Testis (tissue), 3 donors: ENCODE results near the gene PITRM1. TPM values are rescaled to one million over a fixed set of nuclear protein-coding genes. Genes with fewer than 3 reads are reported as not detected.

Experiments
- DNase-seq: peaks from one replicate; pipeline ENCODE4 v3.0.0-alpha.2; 2019
- H3K27ac ChIP-seq, 2 donors: fragments of 200-600 bp; sonication (generic); one replicate each; pipeline ENCODE4 v1.5.1; 2019
- H3K27me3 ChIP-seq: fragments of 200-600 bp; sonication (generic); one replicate; pipeline ENCODE4 v1.5.1; 2019
- H3K36me3 ChIP-seq: fragments of 200-600 bp; sonication (generic); one replicate; pipeline ENCODE4 v1.5.1; 2017; ENCODE audit warnings: low read depth; ENCODE audit errors: missing control alignments
- H3K4me1 ChIP-seq: fragments of 200-600 bp; sonication (generic); one replicate; pipeline ENCODE4 v1.5.1; 2019
- H3K4me3 ChIP-seq, 2 donors: fragments of 200-600 bp; sonication (generic); one replicate each; pipeline ENCODE4 v1.5.1; 2017 to 2019
- H3K9me3 ChIP-seq: fragments of 200-600 bp; sonication (generic); one replicate; pipeline ENCODE4 v1.5.1; 2017
- POLR2A ChIP-seq: fragments of 450-650 bp; IDR thresholded peaks from one replicate; pipeline ENCODE4 v1.6.1; 2017; ENCODE audit warnings: antibody characterized with exemption, mild to moderate bottlenecking, moderate library complexity
- WGBS, 2 donors: methylation state at CpG; one replicate each; pipeline ENCODE4 v1.1.5; 2018; 5-methylcytosine and 5-hydroxymethylcytosine counted together
- intact Hi-C: fragments of 100-400 bp; cut with DNase I; formaldehyde crosslinking; loops from one replicate; pipeline ENCODE4 v1.15.1; 2023; ENCODE audit warnings: low total_unique reads
- polyA plus RNA-seq: library from polyadenylated mRNA; stranded (reverse); fragments of 350-450 nt; fragmentation: Illumina TruSeq; extraction: RNeasy Lipid Tissue Mini Kit (QIAGEN cat#74804); gene quantifications from one replicate; pipeline ENCODE4 v1.2.3, GENCODE V29; 2014; ENCODE audit warnings: low read depth, low replicate concordance; ENCODE audit not compliant: insufficient read depth
- total RNA-seq, 2 donors: library from RNA; depleted of rRNA; stranded (reverse); fragments of >200 nt; gene quantifications; one replicate each; pipeline ENCODE4 v1.2.3, GENCODE V29; 2016
- TF ChIP-seq, protein P1 (sequence below), 3 experiments: fragments of 450-650 bp in 2 of 3; fragments of 200-600 bp in 1 of 3; sonication (generic) in 1 of 3; IDR thresholded peaks; one replicate each; pipeline ENCODE4 v1.5.1; 2016 to 2019; ENCODE audit warnings: antibody characterized with exemption in 3 of 3, mild to moderate bottlenecking in 2 of 3, moderate library complexity in 1 of 3

The PITRM1 gene
- total and polyA plus RNA-seq, 3 donors from 2014 or later = 109 to 162 (median 125) TPM

DNA sequence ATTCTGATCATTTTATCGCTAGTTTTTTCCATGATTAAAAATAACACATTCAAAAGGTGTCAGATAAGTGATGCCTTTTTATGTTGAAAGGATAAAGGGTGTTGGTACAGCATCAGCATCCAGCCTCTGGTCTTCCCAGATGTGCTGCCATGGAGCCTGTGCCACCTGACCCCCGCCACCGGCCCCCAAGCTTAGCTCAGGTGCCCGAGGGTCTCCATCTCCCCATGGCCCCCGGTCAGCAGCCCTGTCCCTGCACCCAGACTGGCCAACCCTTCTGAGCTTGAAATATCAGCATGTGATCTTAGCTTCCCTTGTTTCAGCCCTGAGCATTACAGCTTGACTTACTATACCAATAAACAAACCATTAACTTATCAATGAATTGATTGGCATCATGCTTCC is 80.7 kb downstream of the PITRM1 start:
- H3K27ac ChIP-seq = no peak overlapping the region
- 92 to 94% methylated on average over 5 of the region's 5 CpGs for WGBS, 2 donors
- no peaks in the 10 kb centered on the region for H3K36me3 ChIP-seq
- intact Hi-C loops = no loop called here
- H3K27me3 ChIP-seq = no peaks in the 10 kb centered on the region
- H3K9me3 ChIP-seq = no peaks in the 10 kb centered on the region
- H3K4me3 ChIP-seq = no peak overlapping the region
- DNase-seq = no peak
- H3K4me1 ChIP-seq = peaks cover 4% of the 10 kb centered on the region
- TF ChIP-seq, protein P1, sequence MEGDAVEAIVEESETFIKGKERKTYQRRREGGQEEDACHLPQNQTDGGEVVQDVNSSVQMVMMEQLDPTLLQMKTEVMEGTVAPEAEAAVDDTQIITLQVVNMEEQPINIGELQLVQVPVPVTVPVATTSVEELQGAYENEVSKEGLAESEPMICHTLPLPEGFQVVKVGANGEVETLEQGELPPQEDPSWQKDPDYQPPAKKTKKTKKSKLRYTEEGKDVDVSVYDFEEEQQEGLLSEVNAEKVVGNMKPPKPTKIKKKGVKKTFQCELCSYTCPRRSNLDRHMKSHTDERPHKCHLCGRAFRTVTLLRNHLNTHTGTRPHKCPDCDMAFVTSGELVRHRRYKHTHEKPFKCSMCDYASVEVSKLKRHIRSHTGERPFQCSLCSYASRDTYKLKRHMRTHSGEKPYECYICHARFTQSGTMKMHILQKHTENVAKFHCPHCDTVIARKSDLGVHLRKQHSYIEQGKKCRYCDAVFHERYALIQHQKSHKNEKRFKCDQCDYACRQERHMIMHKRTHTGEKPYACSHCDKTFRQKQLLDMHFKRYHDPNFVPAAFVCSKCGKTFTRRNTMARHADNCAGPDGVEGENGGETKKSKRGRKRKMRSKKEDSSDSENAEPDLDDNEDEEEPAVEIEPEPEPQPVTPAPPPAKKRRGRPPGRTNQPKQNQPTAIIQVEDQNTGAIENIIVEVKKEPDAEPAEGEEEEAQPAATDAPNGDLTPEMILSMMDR (IDR thresholded peaks at IDR 0.05) = no peak
- no peak for TF ChIP-seq POLR2A

GRCh38 chr10:3090914-3091787 is 81.4 kb downstream of the PITRM1 start:
- no peak overlapping the region for H3K4me3 ChIP-seq
- peaks cover 4% of the 10 kb centered on the region for H3K4me1 ChIP-seq
- TF ChIP-seq, protein P1 (IDR thresholded peaks at IDR 0.05) = no peak
- no peak for TF ChIP-seq POLR2A
- H3K27ac ChIP-seq = no peak overlapping the region
- no peaks in the 10 kb centered on the region for H3K36me3 ChIP-seq
- no peak for DNase-seq
- WGBS, 2 donors = 69% methylated on average over 17 of the region's 17 CpGs
- H3K27me3 ChIP-seq = no peaks in the 10 kb centered on the region
- H3K9me3 ChIP-seq = no peaks in the 10 kb centered on the region
- intact Hi-C loops = no loop called here

- Histone ChIP-seq H3K27ac (no peak overlapping the region), H3K27me3 (no peaks in the 10 kb centered on the region), H3K9me3 (no peaks in the 10 kb centered on the region), H3K4me1 (peaks cover 4% of the 10 kb centered on the region), H3K36me3 (no peaks in the 10 kb centered on the region), H3K4me3 (no peak overlapping the region)
- 87 to 96% methylated on average over 11 to 12 of the region's 12 CpGs for WGBS, 2 donors
- no peak for TF ChIP-seq POLR2A
- TF ChIP-seq, protein P1 (IDR thresholded peaks at IDR 0.05) = no peak
- intact Hi-C loops = no loop called here
- no peak for DNase-seq
Observed at GRCh38 chr10:3090388-3090787, 82.2 kb downstream of the PITRM1 start.

Other genes with a start within 250 kb of the PITRM1 start
- gene PFKP, start 105.2 kb downstream of the PITRM1 start, total RNA-seq = 100 to 1,000 TPM; 134 to 186 TPM
- 447 TPM for gene PFKP, start 105.2 kb downstream of the PITRM1 start, polyA plus RNA-seq